Astrocyte (in vitro differentiated cells and primary cell): ENCODE measurements around the gene MYBL2.

ENCODE experiments used
- CTCF ChIP-seq: IDR thresholded peaks from 2 replicates; pipeline ENCODE4 v1.5.1; 2011; ENCODE audit warnings: low read depth, mild to moderate bottlenecking, inconsistent platforms, low read length, moderate library complexity; ENCODE audit not compliant: insufficient read depth
- EZH2 ChIP-seq: IDR thresholded peaks from 2 replicates; pipeline ENCODE4 v1.6.1; 2012; ENCODE audit warnings: mild to moderate bottlenecking, low read length, inconsistent platforms; ENCODE audit not compliant: insufficient read depth

GRCh38 chr20:43658069-43658722 lies 8.7 kb upstream of the MYBL2 start:
- TF ChIP-seq CTCF (peak; percentile 9), EZH2 (no peak)
